HCT116 (cell line): ENCODE results near the gene RPL7A. TPM values are rescaled to one million over a fixed set of nuclear protein-coding genes. Genes with fewer than 3 reads are reported as not detected.

Experiments
- ATAC-seq: fragments of 200-7000 bp; cut with Tn5 transposase; 2 replicates; pipeline ENCODE4 v1.9.1; 2020; ENCODE audit warnings: mild to moderate bottlenecking, moderate library complexity
- BruUV-seq: library from RNA; stranded (reverse); fragments of 400-500 nt; replicated peaks from 2 replicates; lab custom pipeline; 2021; lab: Mats Ljungman, UMichigan
- CTCF ChIA-PET: fragments of 300-600 bp; sonication (Branson Sonifier 250); formaldehyde crosslinking; loops from one replicate; lab custom pipeline; 2021; ENCODE audit warnings: antibody characterized with exemption; lab: Charles Lee
- POLR2A ChIA-PET: fragments of 300-600, 350-600 bp; sonication (Branson Sonifier 250); formaldehyde crosslinking; loops from one replicate; lab custom pipeline; 2021; ENCODE audit warnings: antibody characterized with exemption; lab: Charles Lee
- RAD21 ChIA-PET, 2 experiments: fragments of 300-600 bp; sonication (Branson Sonifier 250); formaldehyde crosslinking; loops; one replicate each; lab custom pipeline; 2023; ENCODE audit warnings: low total read pairs in 2 of 2; ENCODE audit not compliant: uncharacterized antibody in 2 of 2, unreplicated experiment in 2 of 2, low non-redundant PET in 1 of 2; lab: Charles Lee
- DNase-seq: peaks from one replicate; pipeline ENCODE4 v3.0.0-alpha.2; 2010; ENCODE audit warnings: low read depth, low spot score
- H2AFZ ChIP-seq: fragments of 200-600 bp; shearing (Covaris generic), sonication (generic); 2 replicates; pipeline ENCODE4 v1.6.1; 2017; ENCODE audit warnings: low read depth, mixed run types, mixed read lengths, antibody characterized with exemption, low read length; ENCODE audit not compliant: poor library complexity, severe bottlenecking
- H3K27ac ChIP-seq: 2 replicates; pipeline ENCODE4 v1.5.1; 2012; ENCODE audit warnings: low read depth, low read length
- H3K27me3 ChIP-seq: fragments of 200-600 bp; sonication (generic); 2 replicates; pipeline ENCODE4 v1.6.1; 2016; ENCODE audit warnings: mixed run types, low read length, mixed read lengths; ENCODE audit not compliant: insufficient read depth
- H3K36me3 ChIP-seq, 2 experiments: fragments of 200-500 bp in 1 of 2; fragments of 200-600 bp in 1 of 2; sonication (Bioruptor generic) in 1 of 2; sonication (generic) in 1 of 2; 2 replicates each; pipeline versions ENCODE4 v1.5.1 to v1.6.1; 2014 to 2016; ENCODE audit warnings: low read length in 2 of 2, inconsistent platforms in 1 of 2, mixed read lengths in 1 of 2, mixed run types in 1 of 2; ENCODE audit not compliant: insufficient read depth in 2 of 2, control insufficient read depth in 1 of 2
- H3K4me1 ChIP-seq, 2 experiments: fragments of 200-600 bp in 1 of 2; sonication (generic) in 1 of 2; 2 replicates each; pipeline versions ENCODE4 v1.5.1 to v1.6.1; 2012 to 2017; ENCODE audit warnings: low read length in 2 of 2, inconsistent platforms in 1 of 2, mild to moderate bottlenecking in 1 of 2, mixed read lengths in 1 of 2, mixed run types in 1 of 2, moderate library complexity in 1 of 2; ENCODE audit not compliant: insufficient read depth in 2 of 2, control insufficient read depth in 1 of 2
- H3K4me2 ChIP-seq: fragments of 200-600 bp; sonication (generic); 2 replicates; pipeline ENCODE4 v1.6.1; 2017; ENCODE audit warnings: mixed run types, low read length, mixed read lengths
- H3K4me3 ChIP-seq, 2 experiments: fragments of 200-600 bp in 1 of 2; sonication (generic) in 1 of 2; replicated peaks in 1 of 2; 2 replicates each; pipeline ENCODE4 v1.5.1; 2011 to 2016; ENCODE audit warnings: low read length in 2 of 2, control low read depth in 1 of 2, low read depth in 1 of 2, mild to moderate bottlenecking in 1 of 2, mixed read lengths in 1 of 2, mixed run types in 1 of 2
- H3K79me2 ChIP-seq: fragments of 200-600 bp; sonication (generic); 2 replicates; pipeline ENCODE4 v1.6.1; 2017; ENCODE audit warnings: mild to moderate bottlenecking, mixed run types, low read length, moderate library complexity, mixed read lengths; ENCODE audit not compliant: insufficient read depth
- H3K9ac ChIP-seq: fragments of 200-600 bp; sonication (generic); 2 replicates; pipeline ENCODE4 v1.6.1; 2016; ENCODE audit warnings: low read length, mixed read lengths
- H3K9me2 ChIP-seq: fragments of 200-600 bp; sonication (generic), shearing (Covaris generic); 2 replicates; pipeline ENCODE4 v1.6.1; 2017; ENCODE audit warnings: mixed run types, mild to moderate bottlenecking, moderate library complexity; ENCODE audit not compliant: insufficient read depth
- H3K9me3 ChIP-seq, 2 experiments: fragments of 200-500 bp in 1 of 2; fragments of 200-600 bp in 1 of 2; sonication (Bioruptor generic) in 1 of 2; sonication (generic) in 1 of 2; 2 replicates each; pipeline ENCODE4 v1.6.1; 2014 to 2017; ENCODE audit warnings: low read length in 2 of 2, mixed read lengths in 2 of 2, inconsistent platforms in 1 of 2, low read depth in 1 of 2, mild to moderate bottlenecking in 1 of 2, mixed run types in 1 of 2, moderate library complexity in 1 of 2; ENCODE audit not compliant: control insufficient read depth in 1 of 2, insufficient read depth in 1 of 2
- H4K20me1 ChIP-seq: fragments of 200-600 bp; sonication (generic), shearing (Covaris generic); 2 replicates; pipeline ENCODE4 v1.6.1; 2017; ENCODE audit warnings: mixed run types, mild to moderate bottlenecking, moderate library complexity; ENCODE audit not compliant: insufficient read depth
- CBX3 ChIP-seq: IDR thresholded peaks from 2 replicates; pipeline ENCODE4 v1.6.1; 2012; ENCODE audit warnings: low read depth
- EGR1 ChIP-seq: IDR thresholded peaks from 2 replicates; pipeline ENCODE4 v1.6.1; 2012; ENCODE audit warnings: low read depth
- EZH2 ChIP-seq: fragments of 200-600 bp; sonication (generic); IDR thresholded peaks from 2 replicates; pipeline ENCODE4 v1.6.1; 2017; ENCODE audit warnings: antibody characterized with exemption, mixed run types
- SP1 ChIP-seq: IDR thresholded peaks from 2 replicates; pipeline ENCODE4 v1.6.1; 2012; ENCODE audit warnings: low read depth
- SRF ChIP-seq: IDR thresholded peaks from 2 replicates; pipeline ENCODE4 v1.6.1; 2012; ENCODE audit warnings: low read depth
- ZNF274 ChIP-seq: fragments of 200-500 bp; sonication (Bioruptor generic); IDR thresholded peaks from 2 replicates; pipeline ENCODE4 v1.6.1; 2014; ENCODE audit warnings: mild to moderate bottlenecking, low read depth, low read length, inconsistent platforms
- intact Hi-C: fragments of 100-400 bp; cut with micrococcal nuclease; formaldehyde crosslinking; loops from 2 replicates; pipeline ENCODE4 v1.10.0; 2022
- total RNA-seq: library from RNA; stranded (reverse); gene quantifications from one replicate; pipeline ENCODE4 v1.2.1, GENCODE V29; 2021; ENCODE audit not compliant: unreplicated experiment
- TF ChIP-seq, protein P1 (sequence below): IDR thresholded peaks from 2 replicates; pipeline ENCODE4 v1.6.1; 2012; ENCODE audit warnings: low read depth
- TF ChIP-seq, protein P2 (sequence below), 3 experiments: fragments of 200-600 bp in 1 of 3; sonication (generic) in 1 of 3; IDR thresholded peaks in 2 of 3; conservative IDR thresholded peaks in 1 of 3; 2 replicates each; pipeline ENCODE4 v1.5.1; 2012 to 2017; ENCODE audit warnings: low read depth in 2 of 3, low read length in 2 of 3, antibody characterized with exemption in 1 of 3, borderline replicate concordance in 1 of 3, control low read depth in 1 of 3, mild to moderate bottlenecking in 1 of 3, mixed read lengths in 1 of 3, mixed run types in 1 of 3, moderate library complexity in 1 of 3; ENCODE audit not compliant: insufficient read depth in 1 of 3
- TF ChIP-seq, protein P3 (sequence below): IDR thresholded peaks from 2 replicates; pipeline ENCODE4 v1.6.1; 2011; ENCODE audit warnings: mild to moderate bottlenecking, low read length, moderate library complexity; ENCODE audit not compliant: insufficient replicate concordance; ENCODE audit errors: extremely low read depth

Gene RPL7A
- total RNA-seq, 1 experiment from 2014 or later = 2,837 TPM

DNA sequence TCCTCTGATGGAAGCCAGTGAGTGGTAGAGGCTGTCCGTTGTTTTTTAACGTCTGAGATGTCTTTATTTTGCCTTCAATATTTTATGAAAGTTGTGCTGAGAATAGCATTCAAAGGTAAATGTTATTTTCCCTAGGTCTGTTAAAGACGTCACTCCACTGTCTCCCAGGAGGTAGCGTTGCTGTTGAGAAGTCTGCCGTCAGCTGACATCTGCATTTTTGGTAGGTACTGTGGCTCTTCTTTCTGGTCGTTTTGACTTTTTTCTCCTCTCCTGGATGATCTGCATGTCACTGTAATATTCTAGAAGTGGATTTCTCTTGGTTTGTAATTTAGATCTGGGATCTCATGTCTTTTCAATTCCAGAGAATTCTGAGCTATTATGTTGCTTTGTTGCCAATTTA lies 38.4 kb upstream of the RPL7A start:
- no peak overlapping the region for H3K4me2 ChIP-seq
- DNase-seq = no peak
- H3K9me2 ChIP-seq = no peaks in the 10 kb centered on the region
- intact Hi-C loops = no loop called here
- BruUV-seq = no TSS peak
- peaks cover 0 to 3% of the 10 kb centered on the region in 2 experiments; a peak in 1 of 4 replicates for H3K9me3 ChIP-seq
- ChIA-PET CTCF (no interaction called here), POLR2A (no interaction called here)
- H3K36me3 ChIP-seq = no peaks in the 10 kb centered on the region
- no peak for ATAC-seq
- H3K4me1 ChIP-seq = no peaks in the 10 kb centered on the region
- no peaks in the 10 kb centered on the region for H3K79me2 ChIP-seq
- H3K9ac ChIP-seq = no peak overlapping the region
- 0 out of 2 replicates have a peak, but pooled peaks cover 3% of the 10 kb centered on the region for H3K27me3 ChIP-seq
- H2AFZ ChIP-seq = no peak overlapping the region
- TF ChIP-seq CBX3 (no peak), ZNF274 (no peak), EZH2 (no peak), EGR1 (no peak), SRF (no peak), SP1 (no peak)
- TF ChIP-seq, protein P1, sequence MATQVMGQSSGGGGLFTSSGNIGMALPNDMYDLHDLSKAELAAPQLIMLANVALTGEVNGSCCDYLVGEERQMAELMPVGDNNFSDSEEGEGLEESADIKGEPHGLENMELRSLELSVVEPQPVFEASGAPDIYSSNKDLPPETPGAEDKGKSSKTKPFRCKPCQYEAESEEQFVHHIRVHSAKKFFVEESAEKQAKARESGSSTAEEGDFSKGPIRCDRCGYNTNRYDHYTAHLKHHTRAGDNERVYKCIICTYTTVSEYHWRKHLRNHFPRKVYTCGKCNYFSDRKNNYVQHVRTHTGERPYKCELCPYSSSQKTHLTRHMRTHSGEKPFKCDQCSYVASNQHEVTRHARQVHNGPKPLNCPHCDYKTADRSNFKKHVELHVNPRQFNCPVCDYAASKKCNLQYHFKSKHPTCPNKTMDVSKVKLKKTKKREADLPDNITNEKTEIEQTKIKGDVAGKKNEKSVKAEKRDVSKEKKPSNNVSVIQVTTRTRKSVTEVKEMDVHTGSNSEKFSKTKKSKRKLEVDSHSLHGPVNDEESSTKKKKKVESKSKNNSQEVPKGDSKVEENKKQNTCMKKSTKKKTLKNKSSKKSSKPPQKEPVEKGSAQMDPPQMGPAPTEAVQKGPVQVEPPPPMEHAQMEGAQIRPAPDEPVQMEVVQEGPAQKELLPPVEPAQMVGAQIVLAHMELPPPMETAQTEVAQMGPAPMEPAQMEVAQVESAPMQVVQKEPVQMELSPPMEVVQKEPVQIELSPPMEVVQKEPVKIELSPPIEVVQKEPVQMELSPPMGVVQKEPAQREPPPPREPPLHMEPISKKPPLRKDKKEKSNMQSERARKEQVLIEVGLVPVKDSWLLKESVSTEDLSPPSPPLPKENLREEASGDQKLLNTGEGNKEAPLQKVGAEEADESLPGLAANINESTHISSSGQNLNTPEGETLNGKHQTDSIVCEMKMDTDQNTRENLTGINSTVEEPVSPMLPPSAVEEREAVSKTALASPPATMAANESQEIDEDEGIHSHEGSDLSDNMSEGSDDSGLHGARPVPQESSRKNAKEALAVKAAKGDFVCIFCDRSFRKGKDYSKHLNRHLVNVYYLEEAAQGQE = no peak
- TF ChIP-seq, protein P2, sequence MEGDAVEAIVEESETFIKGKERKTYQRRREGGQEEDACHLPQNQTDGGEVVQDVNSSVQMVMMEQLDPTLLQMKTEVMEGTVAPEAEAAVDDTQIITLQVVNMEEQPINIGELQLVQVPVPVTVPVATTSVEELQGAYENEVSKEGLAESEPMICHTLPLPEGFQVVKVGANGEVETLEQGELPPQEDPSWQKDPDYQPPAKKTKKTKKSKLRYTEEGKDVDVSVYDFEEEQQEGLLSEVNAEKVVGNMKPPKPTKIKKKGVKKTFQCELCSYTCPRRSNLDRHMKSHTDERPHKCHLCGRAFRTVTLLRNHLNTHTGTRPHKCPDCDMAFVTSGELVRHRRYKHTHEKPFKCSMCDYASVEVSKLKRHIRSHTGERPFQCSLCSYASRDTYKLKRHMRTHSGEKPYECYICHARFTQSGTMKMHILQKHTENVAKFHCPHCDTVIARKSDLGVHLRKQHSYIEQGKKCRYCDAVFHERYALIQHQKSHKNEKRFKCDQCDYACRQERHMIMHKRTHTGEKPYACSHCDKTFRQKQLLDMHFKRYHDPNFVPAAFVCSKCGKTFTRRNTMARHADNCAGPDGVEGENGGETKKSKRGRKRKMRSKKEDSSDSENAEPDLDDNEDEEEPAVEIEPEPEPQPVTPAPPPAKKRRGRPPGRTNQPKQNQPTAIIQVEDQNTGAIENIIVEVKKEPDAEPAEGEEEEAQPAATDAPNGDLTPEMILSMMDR (IDR thresholded peaks at IDR 0.05 in 2 of 3, conservative IDR thresholded peaks at IDR 0.05 in 1 of 3; ENCODE audit: borderline replicate concordance in 1 of 3, insufficient read depth in 1 of 3, low read depth in 2 of 3, low read length in 2 of 3) = no peak
- TF ChIP-seq, protein P3, sequence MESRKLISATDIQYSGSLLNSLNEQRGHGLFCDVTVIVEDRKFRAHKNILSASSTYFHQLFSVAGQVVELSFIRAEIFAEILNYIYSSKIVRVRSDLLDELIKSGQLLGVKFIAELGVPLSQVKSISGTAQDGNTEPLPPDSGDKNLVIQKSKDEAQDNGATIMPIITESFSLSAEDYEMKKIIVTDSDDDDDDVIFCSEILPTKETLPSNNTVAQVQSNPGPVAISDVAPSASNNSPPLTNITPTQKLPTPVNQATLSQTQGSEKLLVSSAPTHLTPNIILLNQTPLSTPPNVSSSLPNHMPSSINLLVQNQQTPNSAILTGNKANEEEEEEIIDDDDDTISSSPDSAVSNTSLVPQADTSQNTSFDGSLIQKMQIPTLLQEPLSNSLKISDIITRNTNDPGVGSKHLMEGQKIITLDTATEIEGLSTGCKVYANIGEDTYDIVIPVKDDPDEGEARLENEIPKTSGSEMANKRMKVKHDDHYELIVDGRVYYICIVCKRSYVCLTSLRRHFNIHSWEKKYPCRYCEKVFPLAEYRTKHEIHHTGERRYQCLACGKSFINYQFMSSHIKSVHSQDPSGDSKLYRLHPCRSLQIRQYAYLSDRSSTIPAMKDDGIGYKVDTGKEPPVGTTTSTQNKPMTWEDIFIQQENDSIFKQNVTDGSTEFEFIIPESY = no peak
- TF ChIP-seq, all 23 proteins: peak for 0
- RAD21 ChIA-PET = no interaction called here
- H3K27ac ChIP-seq = no peak overlapping the region
- H4K20me1 ChIP-seq = no peaks in the 10 kb centered on the region
- H3K4me3 ChIP-seq = no peak overlapping the region
